SU-DHL-6 (cell line): ENCODE measurements around the gene CHD6.

Experiments used
- H2AFZ ChIP-seq: fragments of 200-600 bp; sonication (generic); 2 replicates; pipeline ENCODE4 v1.6.1; 2014; ENCODE audit warnings: low read depth, mild to moderate bottlenecking, moderate library complexity, mixed read lengths, antibody characterized with exemption, low read length; ENCODE audit not compliant: severe bottlenecking
- H3F3A ChIP-seq: fragments of 200-600 bp; shearing (Covaris generic); 2 replicates; pipeline ENCODE4 v1.6.0; 2016; ENCODE audit warnings: antibody characterized with exemption, mild to moderate bottlenecking; ENCODE audit not compliant: insufficient read depth
- H3K27ac ChIP-seq: fragments of 200-600 bp; sonication (generic); 2 replicates; pipeline ENCODE4 v1.5.1; 2016; ENCODE audit warnings: low read depth, mild to moderate bottlenecking, low read length, moderate library complexity, mixed read lengths
- H3K27me3 ChIP-seq: fragments of 200-600 bp; sonication (generic), shearing (Covaris generic); 2 replicates; pipeline ENCODE4 v1.6.0; 2014; ENCODE audit warnings: mild to moderate bottlenecking, low read length
- H3K36me3 ChIP-seq: fragments of 200-600 bp; sonication (generic); 2 replicates; pipeline ENCODE4 v1.6.1; 2014; ENCODE audit warnings: mild to moderate bottlenecking, low read length, mixed read lengths
- H3K4me2 ChIP-seq: fragments of 300-600, 200-600 bp; shearing (Covaris generic), sonication (generic); 2 replicates; pipeline ENCODE4 v1.6.0; 2014; ENCODE audit warnings: low read length, low read depth, mild to moderate bottlenecking; ENCODE audit not compliant: poor library complexity, severe bottlenecking
- H3K4me3 ChIP-seq: fragments of 200-600 bp; sonication (generic); 2 replicates; pipeline ENCODE4 v1.5.1; 2014; ENCODE audit warnings: antibody characterized with exemption, low read length, mild to moderate bottlenecking, mixed read lengths; ENCODE audit not compliant: insufficient read depth, poor library complexity, severe bottlenecking
- H3K79me2 ChIP-seq: fragments of 200-600 bp; sonication (generic); 2 replicates; pipeline ENCODE4 v1.6.1; 2014; ENCODE audit warnings: mild to moderate bottlenecking, low read length, moderate library complexity; ENCODE audit not compliant: insufficient read depth
- H3K9ac ChIP-seq: fragments of 200-600 bp; sonication (generic); 2 replicates; pipeline ENCODE4 v1.7.0; 2014; ENCODE audit warnings: mild to moderate bottlenecking, low read length
- H3K9me2 ChIP-seq: fragments of 200-600 bp; sonication (generic); replicated peaks from 2 replicates; pipeline ENCODE4 v1.6.1; 2014; ENCODE audit warnings: low read length; ENCODE audit not compliant: insufficient read depth
- H3K9me3 ChIP-seq: fragments of 200-600 bp; sonication (generic); 2 replicates; pipeline ENCODE4 v1.6.1; 2014; ENCODE audit warnings: low read length, mixed read lengths; ENCODE audit not compliant: insufficient read depth
- H4K20me1 ChIP-seq: fragments of 200-600 bp; sonication (generic); 2 replicates; pipeline ENCODE4 v1.6.1; 2014; ENCODE audit warnings: low read depth, mild to moderate bottlenecking, antibody characterized with exemption, low read length, moderate library complexity, mixed read lengths
- EZH2phosphoT487 ChIP-seq: fragments of 200-600 bp; sonication (generic), shearing (Covaris generic); conservative IDR thresholded peaks from 2 replicates; pipeline ENCODE4 v1.6.1; 2018; ENCODE audit warnings: mild to moderate bottlenecking, antibody characterized with exemption, low read length, moderate library complexity, mixed read lengths
- TF ChIP-seq, protein P1 (sequence below): fragments of 200-600 bp; sonication (generic); IDR thresholded peaks from one replicate; pipeline ENCODE4 v1.5.1; 2017; ENCODE audit warnings: antibody characterized with exemption, mild to moderate bottlenecking, low read length, moderate library complexity; ENCODE audit not compliant: insufficient read depth, poor library complexity, severe bottlenecking

Gene CHD6

DNA sequence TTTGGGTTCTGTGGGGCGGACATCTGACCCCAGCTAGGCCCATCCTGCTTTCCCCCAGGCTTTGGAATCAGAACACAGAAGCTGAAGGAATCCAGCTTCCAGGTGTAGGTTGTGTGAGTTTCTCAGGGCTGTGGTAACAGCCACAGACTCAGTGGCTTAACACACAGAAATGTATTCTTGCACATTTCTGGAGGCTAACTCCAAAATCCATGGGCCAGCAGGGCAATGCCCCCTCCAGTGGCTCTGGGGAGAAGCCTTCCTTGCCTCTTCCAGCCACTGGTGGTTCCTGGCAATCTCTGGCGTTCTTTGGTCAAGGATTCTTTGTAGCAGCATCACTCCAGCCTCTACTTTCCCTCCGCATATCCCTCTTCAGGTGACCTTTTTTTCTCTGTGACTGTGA is 250.2 kb downstream of the CHD6 start:
- Histone ChIP-seq H3K27ac (no peak overlapping the region), H3K4me3 (no peak overlapping the region), H3K9me2 (no peaks in the 10 kb centered on the region), H3K36me3 (no peaks in the 10 kb centered on the region), H3F3A (no peaks in the 10 kb centered on the region), H4K20me1 (no peaks in the 10 kb centered on the region), H2AFZ (no peak overlapping the region), H3K9ac (no peak overlapping the region), H3K9me3 (no peaks in the 10 kb centered on the region), H3K27me3 (no peaks in the 10 kb centered on the region), H3K79me2 (no peaks in the 10 kb centered on the region), H3K4me2 (no peak overlapping the region)
- no peak for TF ChIP-seq EZH2phosphoT487
- TF ChIP-seq, protein P1, sequence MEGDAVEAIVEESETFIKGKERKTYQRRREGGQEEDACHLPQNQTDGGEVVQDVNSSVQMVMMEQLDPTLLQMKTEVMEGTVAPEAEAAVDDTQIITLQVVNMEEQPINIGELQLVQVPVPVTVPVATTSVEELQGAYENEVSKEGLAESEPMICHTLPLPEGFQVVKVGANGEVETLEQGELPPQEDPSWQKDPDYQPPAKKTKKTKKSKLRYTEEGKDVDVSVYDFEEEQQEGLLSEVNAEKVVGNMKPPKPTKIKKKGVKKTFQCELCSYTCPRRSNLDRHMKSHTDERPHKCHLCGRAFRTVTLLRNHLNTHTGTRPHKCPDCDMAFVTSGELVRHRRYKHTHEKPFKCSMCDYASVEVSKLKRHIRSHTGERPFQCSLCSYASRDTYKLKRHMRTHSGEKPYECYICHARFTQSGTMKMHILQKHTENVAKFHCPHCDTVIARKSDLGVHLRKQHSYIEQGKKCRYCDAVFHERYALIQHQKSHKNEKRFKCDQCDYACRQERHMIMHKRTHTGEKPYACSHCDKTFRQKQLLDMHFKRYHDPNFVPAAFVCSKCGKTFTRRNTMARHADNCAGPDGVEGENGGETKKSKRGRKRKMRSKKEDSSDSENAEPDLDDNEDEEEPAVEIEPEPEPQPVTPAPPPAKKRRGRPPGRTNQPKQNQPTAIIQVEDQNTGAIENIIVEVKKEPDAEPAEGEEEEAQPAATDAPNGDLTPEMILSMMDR = no peak

DNA sequence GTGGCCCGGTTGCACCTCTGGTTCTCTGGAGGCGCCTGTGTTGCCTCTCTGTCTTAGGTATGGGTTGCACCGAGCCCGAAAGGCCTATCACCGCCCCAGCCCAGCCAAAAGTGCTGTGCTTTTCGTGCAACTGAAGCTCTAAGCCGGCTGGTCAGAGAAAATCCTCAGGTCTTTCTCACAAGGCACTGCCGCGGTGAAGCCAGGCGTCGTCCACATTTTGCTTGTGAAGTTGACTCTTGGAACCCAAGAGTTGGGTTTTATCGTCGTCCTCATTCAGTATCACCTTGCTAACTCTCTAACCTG is 250.8 kb downstream of the CHD6 start:
- H3K9ac ChIP-seq = no peak overlapping the region
- H3K9me3 ChIP-seq = no peaks in the 10 kb centered on the region
- no peaks in the 10 kb centered on the region for H3K27me3 ChIP-seq
- no peak overlapping the region for H2AFZ ChIP-seq
- TF ChIP-seq, protein P1 = no peak
- TF ChIP-seq EZH2phosphoT487 = no peak
- H4K20me1 ChIP-seq = no peaks in the 10 kb centered on the region
- no peak overlapping the region for H3K27ac ChIP-seq
- H3K9me2 ChIP-seq = no peaks in the 10 kb centered on the region
- H3K4me3 ChIP-seq = no peak overlapping the region
- no peaks in the 10 kb centered on the region for H3K79me2 ChIP-seq
- H3K4me2 ChIP-seq = no peak overlapping the region
- no peaks in the 10 kb centered on the region for H3K36me3 ChIP-seq
- H3F3A ChIP-seq = no peaks in the 10 kb centered on the region

DNA sequence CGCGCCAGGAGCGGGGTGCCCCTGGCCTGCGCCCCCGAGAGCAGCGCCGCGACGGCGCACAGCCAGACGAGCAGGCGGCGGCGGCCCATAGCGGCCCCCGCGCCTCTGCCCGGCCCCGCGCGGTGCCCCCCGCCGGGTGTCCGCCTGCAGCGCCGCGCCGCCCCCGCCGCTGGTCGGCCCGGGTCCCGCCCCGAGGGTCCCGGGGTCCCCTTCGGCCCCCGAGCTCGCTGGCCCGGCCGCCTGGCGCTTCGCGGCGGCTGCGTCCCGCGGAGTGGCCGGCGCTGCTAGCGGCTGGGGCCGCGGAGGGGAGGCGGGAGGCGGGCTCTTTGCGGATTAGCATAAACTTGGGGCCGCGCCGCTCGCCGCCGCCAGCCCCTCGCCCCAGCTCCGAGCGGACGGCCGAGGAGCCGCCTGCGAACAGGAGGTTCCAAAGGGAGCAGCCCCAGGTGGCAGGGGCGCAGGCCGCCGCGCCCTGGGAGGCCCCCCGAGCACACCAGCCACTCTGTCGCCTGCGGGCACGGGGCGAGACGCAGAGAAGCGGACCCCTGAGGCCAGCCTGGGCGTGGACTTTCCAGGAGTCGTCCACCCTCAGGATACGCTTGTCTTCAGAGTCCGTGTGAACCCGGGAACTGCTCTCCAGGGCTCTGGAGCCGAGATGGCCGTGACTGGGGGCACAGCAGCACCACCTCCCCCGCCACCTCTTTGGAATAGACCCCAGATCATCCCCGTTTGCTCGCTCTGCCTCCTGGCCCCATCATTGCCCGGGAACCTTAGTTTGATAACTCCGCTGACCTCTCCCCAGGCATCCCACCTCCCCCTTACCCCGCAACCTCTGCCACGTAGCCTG is 251.4 kb downstream of the CHD6 start, which contains the start of gene EMILIN3:
TSS of gene EMILIN3 (minus strand) at position 273 of the 847 bp plus-strand sequence. CDS start at position 89, 184 bp downstream.
- Histone ChIP-seq H3K4me2 (no peak within 1 kb of the TSS), H4K20me1 (no peaks in the 10 kb centered on the region), H3F3A (no peaks in the 10 kb centered on the region), H3K36me3 (no peaks in the 10 kb centered on the region), H3K4me3 (no peak within 1 kb of the TSS), H3K79me2 (no peaks in the 10 kb centered on the region), H3K27me3 (no peaks in the 10 kb centered on the region), H3K9ac (no peak within 1 kb of the TSS), H3K27ac (no peak within 1 kb of the TSS), H2AFZ (no peak within 1 kb of the TSS), H3K9me3 (no peaks in the 10 kb centered on the region), H3K9me2 (no peaks in the 10 kb centered on the region)
- TF ChIP-seq EZH2phosphoT487 = no peak
- TF ChIP-seq, protein P1 = no peak
